Astrocyte of the cerebellum (primary cell): ENCODE results near the gene OR13G1.

Experiments
- DNase-seq: peaks from one replicate; pipeline ENCODE4 v3.0.0-alpha.2; 2011; ENCODE audit warnings: low read depth
- H3K4me3 ChIP-seq: 2 replicates; pipeline ENCODE4 v1.5.1; 2011; ENCODE audit warnings: mild to moderate bottlenecking, low read depth, low read length, moderate library complexity
- in situ Hi-C: cut with HindIII; loops from 2 replicates; pipeline ENCODE4 v1.10.0; 2017; ENCODE audit warnings: low sequenced_read_pairs
- TF ChIP-seq, protein P1 (sequence below): IDR thresholded peaks from 2 replicates; pipeline ENCODE4 v1.5.1; 2012; ENCODE audit warnings: low read length, low read depth, moderate library complexity, mild to moderate bottlenecking; ENCODE audit errors: missing control alignments

The OR13G1 gene

GRCh38 chr1:247642742-247643141 is 36.8 kb downstream of the OR13G1 start:
- no peak for DNase-seq
- TF ChIP-seq, protein P1, sequence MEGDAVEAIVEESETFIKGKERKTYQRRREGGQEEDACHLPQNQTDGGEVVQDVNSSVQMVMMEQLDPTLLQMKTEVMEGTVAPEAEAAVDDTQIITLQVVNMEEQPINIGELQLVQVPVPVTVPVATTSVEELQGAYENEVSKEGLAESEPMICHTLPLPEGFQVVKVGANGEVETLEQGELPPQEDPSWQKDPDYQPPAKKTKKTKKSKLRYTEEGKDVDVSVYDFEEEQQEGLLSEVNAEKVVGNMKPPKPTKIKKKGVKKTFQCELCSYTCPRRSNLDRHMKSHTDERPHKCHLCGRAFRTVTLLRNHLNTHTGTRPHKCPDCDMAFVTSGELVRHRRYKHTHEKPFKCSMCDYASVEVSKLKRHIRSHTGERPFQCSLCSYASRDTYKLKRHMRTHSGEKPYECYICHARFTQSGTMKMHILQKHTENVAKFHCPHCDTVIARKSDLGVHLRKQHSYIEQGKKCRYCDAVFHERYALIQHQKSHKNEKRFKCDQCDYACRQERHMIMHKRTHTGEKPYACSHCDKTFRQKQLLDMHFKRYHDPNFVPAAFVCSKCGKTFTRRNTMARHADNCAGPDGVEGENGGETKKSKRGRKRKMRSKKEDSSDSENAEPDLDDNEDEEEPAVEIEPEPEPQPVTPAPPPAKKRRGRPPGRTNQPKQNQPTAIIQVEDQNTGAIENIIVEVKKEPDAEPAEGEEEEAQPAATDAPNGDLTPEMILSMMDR = no peak
- no peak overlapping the region for H3K4me3 ChIP-seq
- in situ Hi-C loops = no loop called here

GRCh38 chr1:247639381-247639981 is 40.1 kb downstream of the OR13G1 start:
- TF ChIP-seq, protein P1 = no peak
- peak overlapping the region; percentile 35 for H3K4me3 ChIP-seq
- DNase-seq = peak; percentile 9
- in situ Hi-C loops = no loop called here

GRCh38 chr1:247638781-247639180 is 40.8 kb downstream of the OR13G1 start:
- TF ChIP-seq, protein P1 = no peak
- no peak overlapping the region for H3K4me3 ChIP-seq
- DNase-seq = no peak
- in situ Hi-C loops = no loop called here

GRCh38 chr1:247638011-247638410 is 41.5 kb downstream of the OR13G1 start:
- H3K4me3 ChIP-seq = no peak overlapping the region
- TF ChIP-seq, protein P1 = no peak
- DNase-seq = no peak
- in situ Hi-C loops = no loop called here

DNA sequence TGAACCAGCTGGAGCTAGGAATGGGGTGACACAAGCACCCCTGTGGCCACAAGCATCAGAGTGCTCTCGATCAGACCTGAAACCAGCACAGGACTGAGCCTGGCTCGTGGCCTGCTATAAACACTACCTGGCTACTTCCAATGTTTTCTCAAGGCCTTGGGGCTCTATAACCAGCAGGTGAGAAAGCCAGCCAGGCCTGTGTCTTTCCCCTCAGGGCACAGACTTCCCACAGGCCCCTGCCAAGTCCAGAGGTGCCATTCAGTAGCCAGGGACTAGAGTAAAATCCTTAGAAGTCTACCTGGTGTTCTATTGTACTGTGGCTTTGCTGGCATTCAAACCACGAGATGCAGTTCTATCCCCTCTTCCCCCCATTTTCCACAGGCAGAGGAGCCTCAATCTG is 51.6 kb downstream of the OR13G1 start:
- DNase-seq = no peak
- TF ChIP-seq, protein P1 = no peak
- in situ Hi-C loops = no loop called here
- no peak overlapping the region for H3K4me3 ChIP-seq
